ENCODE results near the gene THUMPD1.
A peak's percentile ranks its signal among the peaks of the same experiment; 100 is the strongest.
"Not testable (repeated sequence)": the region's sequence is repeated elsewhere in the genome, so short reads cannot be mapped to it uniquely, and the experiment has no call there.

The THUMPD1 gene

GRCh38 chr16:20741554-20742285 is at the start of gene THUMPD1:
Gene THUMPD1 (minus strand): TSS chr16:20741818. CDS start chr16:20741739, 79 bp downstream.
- peak; percentile 98 for DNase-seq

GRCh38 chr16:20789130-20789529 is 47.5 kb upstream of the THUMPD1 start:
- DNase-seq = no peak

GRCh38 chr16:20784204-20784603 is 42.6 kb upstream of the THUMPD1 start:
- no peak for DNase-seq

GRCh38 chr16:20782470-20782869 is 40.9 kb upstream of the THUMPD1 start:
- no peak for DNase-seq

GRCh38 chr16:20781697-20782096 is 40.1 kb upstream of the THUMPD1 start:
- DNase-seq = no peak

GRCh38 chr16:20774703-20775362 is 33.2 kb upstream of the THUMPD1 start:
- peak; percentile 56 to 58 for DNase-seq

- DNase-seq = no peak
Observed at GRCh38 chr16:20773679-20774078, 32.1 kb upstream of the THUMPD1 start.

GRCh38 chr16:20768818-20769217 is 27.2 kb upstream of the THUMPD1 start:
- DNase-seq = no peak

- no peak for DNase-seq
Observed at GRCh38 chr16:20768121-20768520, 26.5 kb upstream of the THUMPD1 start.

- no peak for DNase-seq
Observed at GRCh38 chr16:20767577-20767976, 26.0 kb upstream of the THUMPD1 start.

GRCh38 chr16:20766294-20766693 is 24.7 kb upstream of the THUMPD1 start:
- no peak for DNase-seq

- DNase-seq = no peak
Observed at GRCh38 chr16:20765732-20766131, 24.1 kb upstream of the THUMPD1 start.

GRCh38 chr16:20764448-20764847 is 22.8 kb upstream of the THUMPD1 start:
- DNase-seq = not testable (repeated sequence)

- peak; percentile 84 to 88 for DNase-seq
Observed at GRCh38 chr16:20763461-20764232, 22.0 kb upstream of the THUMPD1 start, which contains the start of gene ACSM3. Gene ACSM3 (plus strand): TSS chr16:20764014. CDS start chr16:20770035, 6,021 bp downstream.

GRCh38 chr16:20762404-20763123 is 20.9 kb upstream of the THUMPD1 start:
- no peak for DNase-seq

GRCh38 chr16:20761175-20761574 is 19.6 kb upstream of the THUMPD1 start:
- no peak for DNase-seq

GRCh38 chr16:20760346-20760745 is 18.7 kb upstream of the THUMPD1 start:
- no peak for DNase-seq

GRCh38 chr16:20755799-20756198 is 14.2 kb upstream of the THUMPD1 start:
- not testable (repeated sequence) for DNase-seq

GRCh38 chr16:20755238-20755637 is 13.6 kb upstream of the THUMPD1 start:
- no peak for DNase-seq

GRCh38 chr16:20753727-20754126 is 12.1 kb upstream of the THUMPD1 start:
- DNase-seq = no peak

- DNase-seq = no peak
Observed at GRCh38 chr16:20750558-20750957, 8.9 kb upstream of the THUMPD1 start.

- no peak for DNase-seq
Observed at GRCh38 chr16:20749474-20749873, 7.9 kb upstream of the THUMPD1 start.
